Brain microvascular endothelial cell (primary cell): ENCODE data around the gene C2CD5.
"Not testable (repeated sequence)": the region's sequence is repeated elsewhere in the genome, so short reads cannot be mapped to it uniquely, and the experiment has no call there.

Source experiments
- DNase-seq: peaks from one replicate; pipeline ENCODE4 v3.0.0-alpha.2; 2020
- H3K27ac ChIP-seq: fragments of 250-450 bp; sonication (Bioruptor Pico); 2 replicates; pipeline ENCODE4 v1.5.1; 2020; ENCODE audit warnings: mild to moderate bottlenecking, moderate library complexity
- H3K27me3 ChIP-seq: fragments of 250-450 bp; sonication (Bioruptor Pico); replicated peaks from 2 replicates; pipeline ENCODE4 v1.5.1; 2020; ENCODE audit warnings: mild to moderate bottlenecking
- H3K36me3 ChIP-seq: fragments of 250-450 bp; sonication (Bioruptor Pico); replicated peaks from 2 replicates; pipeline ENCODE4 v1.5.1; 2020; ENCODE audit warnings: mild to moderate bottlenecking
- H3K4me3 ChIP-seq: 2 replicates; pipeline ENCODE4 v1.5.1; 2011; ENCODE audit warnings: low read depth, mild to moderate bottlenecking, control low read depth, low read length, moderate library complexity
- in situ Hi-C: cut with HindIII; loops from 2 replicates; pipeline ENCODE4 v1.10.0; 2017; ENCODE audit warnings: low sequenced_read_pairs, low pct_ligation_motif_present
- TF ChIP-seq, protein P1 (sequence below): IDR thresholded peaks from 2 replicates; pipeline ENCODE4 v1.5.1; 2011; ENCODE audit warnings: low read depth, mild to moderate bottlenecking, moderate library complexity, low read length, control low read depth, inconsistent platforms; ENCODE audit errors: missing control alignments

Gene C2CD5

GRCh38 chr12:22453511-22453910 lies 90.8 kb downstream of the C2CD5 start:
- no peaks in the 10 kb centered on the region for H3K27me3 ChIP-seq
- no peak overlapping the region for H3K4me3 ChIP-seq
- no peak for DNase-seq
- H3K36me3 ChIP-seq, result no peaks in the 10 kb centered on the region
- TF ChIP-seq, protein P1, sequence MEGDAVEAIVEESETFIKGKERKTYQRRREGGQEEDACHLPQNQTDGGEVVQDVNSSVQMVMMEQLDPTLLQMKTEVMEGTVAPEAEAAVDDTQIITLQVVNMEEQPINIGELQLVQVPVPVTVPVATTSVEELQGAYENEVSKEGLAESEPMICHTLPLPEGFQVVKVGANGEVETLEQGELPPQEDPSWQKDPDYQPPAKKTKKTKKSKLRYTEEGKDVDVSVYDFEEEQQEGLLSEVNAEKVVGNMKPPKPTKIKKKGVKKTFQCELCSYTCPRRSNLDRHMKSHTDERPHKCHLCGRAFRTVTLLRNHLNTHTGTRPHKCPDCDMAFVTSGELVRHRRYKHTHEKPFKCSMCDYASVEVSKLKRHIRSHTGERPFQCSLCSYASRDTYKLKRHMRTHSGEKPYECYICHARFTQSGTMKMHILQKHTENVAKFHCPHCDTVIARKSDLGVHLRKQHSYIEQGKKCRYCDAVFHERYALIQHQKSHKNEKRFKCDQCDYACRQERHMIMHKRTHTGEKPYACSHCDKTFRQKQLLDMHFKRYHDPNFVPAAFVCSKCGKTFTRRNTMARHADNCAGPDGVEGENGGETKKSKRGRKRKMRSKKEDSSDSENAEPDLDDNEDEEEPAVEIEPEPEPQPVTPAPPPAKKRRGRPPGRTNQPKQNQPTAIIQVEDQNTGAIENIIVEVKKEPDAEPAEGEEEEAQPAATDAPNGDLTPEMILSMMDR, result no peak
- no peak overlapping the region for H3K27ac ChIP-seq
- in situ Hi-C loops, result no loop called here

DNA sequence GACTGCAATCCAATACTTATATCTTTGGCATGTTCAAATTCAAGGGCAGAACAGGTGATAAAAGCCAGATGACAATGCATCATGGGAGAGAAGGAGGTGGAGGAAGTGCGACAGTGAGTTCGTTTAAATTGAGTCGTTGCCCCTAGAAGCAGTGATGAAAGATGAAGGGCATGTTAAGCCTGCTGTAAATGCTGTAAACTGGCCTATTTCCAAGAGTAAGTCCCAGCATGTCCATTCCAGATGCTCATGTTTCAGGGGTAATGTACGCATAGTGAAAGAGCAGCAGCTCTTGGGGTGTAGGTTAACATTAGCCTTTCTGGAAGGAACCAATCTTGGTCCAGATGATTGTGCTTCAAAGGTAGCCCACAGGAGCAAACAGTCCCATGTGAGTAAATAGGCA lies 97.1 kb downstream of the C2CD5 start:
- in situ Hi-C loops, result no loop called here
- TF ChIP-seq, protein P1, result no peak
- H3K27me3 ChIP-seq, result no peaks in the 10 kb centered on the region
- H3K27ac ChIP-seq, result no peak overlapping the region
- H3K4me3 ChIP-seq, result no peak overlapping the region
- no peaks in the 10 kb centered on the region for H3K36me3 ChIP-seq
- no peak for DNase-seq

DNA sequence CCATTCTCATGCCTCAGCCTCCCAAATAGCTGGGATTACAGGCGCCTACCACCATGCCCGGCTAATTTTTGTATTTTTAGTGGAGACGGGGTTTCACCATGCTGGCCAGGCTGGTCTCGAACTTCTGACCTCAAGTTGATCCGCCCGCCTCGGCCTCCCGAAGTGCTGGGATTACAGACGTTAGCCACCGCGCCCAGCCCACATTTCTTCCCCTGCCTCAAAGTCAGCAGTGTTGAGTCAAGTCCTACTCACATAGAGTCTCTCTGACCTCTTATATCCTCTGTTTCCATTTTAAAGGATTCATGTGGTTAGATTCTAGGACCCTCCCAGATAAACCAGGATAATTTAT lies 100.1 kb downstream of the C2CD5 start:
- in situ Hi-C loops, result not testable (repeated sequence)

DNA sequence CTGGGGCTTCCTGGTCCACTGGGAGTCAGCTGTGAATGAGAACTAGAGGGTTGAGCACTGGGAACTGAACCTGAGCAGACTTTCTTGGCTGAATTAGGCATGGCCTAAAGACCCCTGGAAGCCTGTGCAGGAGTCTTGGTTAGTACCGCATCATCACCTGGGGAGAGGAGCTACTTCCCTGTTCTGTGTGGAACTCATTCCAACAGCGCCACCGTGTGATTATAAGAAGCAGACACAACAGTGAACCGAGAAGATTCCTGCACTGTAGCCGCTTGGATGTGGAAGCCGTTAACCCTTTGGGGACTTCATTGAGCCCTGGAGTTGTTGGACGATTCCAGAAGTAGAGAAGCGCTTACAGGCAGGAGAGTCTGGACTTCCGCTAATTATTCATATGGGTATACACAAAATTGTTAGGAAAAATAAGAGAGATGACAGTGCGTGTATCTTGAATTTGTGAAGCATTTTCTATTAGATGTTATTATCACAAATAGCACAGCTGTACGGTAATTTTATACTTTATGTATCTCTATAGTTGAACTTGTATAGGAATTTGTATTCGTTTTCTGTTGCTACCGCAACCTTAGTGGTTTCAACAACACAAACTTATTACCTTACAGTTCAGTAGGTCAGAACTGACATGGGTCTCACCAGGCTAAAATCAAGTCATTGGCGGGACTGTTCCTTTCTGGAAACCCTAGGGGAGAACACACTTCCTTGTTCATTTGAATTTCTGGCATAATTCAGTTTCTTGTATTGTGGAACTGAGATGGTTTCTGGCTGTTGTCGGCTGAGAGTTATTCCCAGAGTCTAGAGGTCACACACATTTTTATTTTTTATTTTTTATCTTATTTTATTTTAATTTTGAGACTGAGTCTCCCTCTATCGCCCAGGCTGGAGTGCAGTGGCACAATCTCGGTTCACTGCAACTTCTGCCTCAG lies 100.7 kb downstream of the C2CD5 start:
- Histone ChIP-seq H3K4me3 (no peak overlapping the region), H3K27ac (no peak overlapping the region), H3K27me3 (no peaks in the 10 kb centered on the region), H3K36me3 (no peaks in the 10 kb centered on the region)
- DNase-seq, result peak; percentile 72
- TF ChIP-seq, protein P1, result peak; percentile 81
- in situ Hi-C loops, result no loop called here

More for the DNA sequence above, 100.1 kb downstream of the C2CD5 start:
- not testable (repeated sequence) for H3K4me3 ChIP-seq, H3K27me3 ChIP-seq, H3K36me3 ChIP-seq, H3K27ac ChIP-seq, DNase-seq

GRCh38 chr12:22437031-22437806 lies 107.1 kb downstream of the C2CD5 start:
- TF ChIP-seq, protein P1, result no peak
- H3K4me3 ChIP-seq, result peak overlapping the region; percentile 9
- DNase-seq, result no peak
- H3K36me3 ChIP-seq, result no peaks in the 10 kb centered on the region
- no peak overlapping the region for H3K27ac ChIP-seq
- in situ Hi-C loops, result no loop called here
- H3K27me3 ChIP-seq, result no peaks in the 10 kb centered on the region

- Histone ChIP-seq H3K4me3 (no peak overlapping the region), H3K27ac (no peak overlapping the region), H3K27me3 (no peaks in the 10 kb centered on the region), H3K36me3 (no peaks in the 10 kb centered on the region)
- no peak for DNase-seq
- in situ Hi-C loops, result no loop called here
- TF ChIP-seq, protein P1, result no peak
Observed at GRCh38 chr12:22435583-22435982, 108.8 kb downstream of the C2CD5 start.
